NT2/D1 (cell line): Measurements from ENCODE around the gene ABCB8.

Source experiments
- SUZ12 ChIP-seq: IDR thresholded peaks from 2 replicates; pipeline ENCODE4 v1.6.1; 2011; ENCODE audit not compliant: insufficient read length, insufficient read depth; ENCODE audit errors: extremely low read depth
- YY1 ChIP-seq: IDR thresholded peaks from 2 replicates; pipeline ENCODE4 v1.6.1; 2011; ENCODE audit not compliant: insufficient read length, insufficient read depth
- ZNF274 ChIP-seq: IDR thresholded peaks from 2 replicates; pipeline ENCODE4 v1.6.1; 2011; ENCODE audit warnings: mild to moderate bottlenecking, low read depth, low read length

DNA sequence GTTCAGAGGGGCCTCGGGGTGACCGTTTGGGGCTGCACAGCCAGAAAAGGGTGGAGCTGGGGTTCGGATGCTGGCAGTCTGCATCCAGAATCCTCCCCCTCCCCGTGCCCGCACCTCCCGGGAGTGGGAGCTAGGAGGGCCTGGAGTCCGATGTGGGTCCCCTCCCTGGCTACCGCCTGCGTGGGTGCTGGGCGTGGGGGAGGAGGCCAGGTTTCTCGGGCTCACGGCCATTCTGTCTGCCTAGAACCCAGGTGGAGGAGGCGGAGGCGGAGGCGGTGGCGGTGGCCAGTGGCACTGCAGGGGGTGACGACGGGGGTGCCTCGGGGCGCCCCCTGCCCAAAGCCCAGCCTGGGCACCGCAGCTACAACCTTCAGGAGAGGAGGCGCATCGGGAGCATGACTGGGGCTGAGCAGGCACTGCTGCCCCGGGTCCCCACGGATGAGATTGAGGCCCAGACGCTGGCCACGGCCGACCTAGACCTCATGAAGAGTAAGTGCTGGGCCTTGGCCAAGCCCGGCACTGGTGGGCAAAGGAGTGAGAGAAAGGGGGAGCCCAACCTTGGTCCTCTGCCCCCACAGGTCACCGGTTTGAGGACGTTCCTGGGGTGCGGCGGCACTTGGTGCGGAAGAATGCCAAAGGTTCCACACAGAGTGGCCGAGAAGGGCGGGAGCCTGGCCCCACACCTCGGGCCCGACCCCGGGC lies 38.2 kb downstream of the ABCB8 start:
- TF ChIP-seq YY1 (no peak), SUZ12 (no peak), ZNF274 (no peak)
